ENCODE measurements around the gene CGGBP1.

DNA sequence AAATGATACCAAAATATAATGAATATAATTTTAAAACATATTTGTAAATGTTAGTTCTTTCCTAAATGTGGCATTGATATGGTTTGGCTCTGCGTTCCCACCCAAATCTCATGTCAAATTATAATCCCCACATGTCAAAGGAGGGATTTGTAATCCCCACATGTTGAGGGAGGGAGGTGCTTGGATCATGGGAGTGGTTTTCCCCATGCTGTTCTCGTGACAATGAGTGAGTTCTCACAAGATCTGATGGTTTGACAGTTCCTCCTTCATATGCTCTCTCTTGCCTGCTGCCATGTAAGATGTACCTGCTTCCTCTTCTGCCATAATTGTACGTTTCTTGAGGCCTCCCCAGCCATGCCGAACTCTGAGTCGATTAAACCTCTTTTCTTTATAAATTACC lies 12.0 kb downstream of the CGGBP1 start:
- TF ChIP-seq POLR2A (IDR thresholded peaks at IDR 0.05) (no peak), CTCF (IDR thresholded peaks at IDR 0.05) (no peak)
